Measurements from ENCODE around the gene RHBDD1. TPM values are rescaled to one million over a fixed set of nuclear protein-coding genes. Genes with fewer than 3 reads are reported as not detected.

RHBDD1 gene
- total and polyA plus RNA-seq, 2 donors: 11.5 to 62.0 TPM

GRCh38 chr2:226984750-226985582 is 149.1 kb downstream of the RHBDD1 start:
- Histone ChIP-seq H3K9me3 (ENCODE audit: control insufficient read depth in 2 of 2, insufficient read depth in 1 of 2, low read length in 1 of 2) (no peaks in the 10 kb centered on the region), H3K36me3 (ENCODE audit: control insufficient read depth in 2 of 2, insufficient read depth in 2 of 2, low read length in 1 of 2) (peaks cover 2 to 14% of the 10 kb centered on the region in 2 donors), H3K4me3 (ENCODE audit: low read length in 2 of 2) (peak overlapping the region; percentile 9 to 30), H3K27ac (ENCODE audit: low read depth in 1 of 2, low read length in 1 of 2) (peak overlapping the region; percentile 93 to 99), H3K4me1 (ENCODE audit: control insufficient read depth in 2 of 2, insufficient read depth in 2 of 2, low read length in 2 of 2) (peaks cover 44 to 62% of the 10 kb centered on the region in 2 donors), H3K27me3 (ENCODE audit: control insufficient read depth in 2 of 2, insufficient read depth in 1 of 2, low read length in 1 of 2) (no peaks in the 10 kb centered on the region)
- peak in 7 of 9 donors; percentile 61 to 93 (median 82) for DNase-seq (ENCODE audit: low read depth in 6 of 9, low spot score in 9 of 9)
- 51% methylated on average over 8 of the region's 8 CpGs for WGBS

- H3K36me3 ChIP-seq (ENCODE audit: control insufficient read depth in 2 of 2, insufficient read depth in 2 of 2, low read length in 1 of 2): peaks cover 2 to 16% of the 10 kb centered on the region in 2 donors
- H3K4me1 ChIP-seq (ENCODE audit: control insufficient read depth in 2 of 2, insufficient read depth in 2 of 2, low read length in 2 of 2): peaks cover 39 to 57% of the 10 kb centered on the region in 2 donors
- no peak overlapping the region for H3K27ac ChIP-seq (ENCODE audit: low read depth in 1 of 2, low read length in 1 of 2)
- no peak for DNase-seq (ENCODE audit: low read depth in 6 of 9, low spot score in 9 of 9)
- H3K9me3 ChIP-seq (ENCODE audit: control insufficient read depth in 2 of 2, insufficient read depth in 1 of 2, low read length in 1 of 2): no peaks in the 10 kb centered on the region
- 87% methylated on average over 5 of the region's 5 CpGs for whole genome bisulfite sequencing
- no peak overlapping the region for H3K4me3 ChIP-seq (ENCODE audit: low read length in 2 of 2)
- H3K27me3 ChIP-seq (ENCODE audit: control insufficient read depth in 2 of 2, insufficient read depth in 1 of 2, low read length in 1 of 2): no peaks in the 10 kb centered on the region
Measured at GRCh38 chr2:226985583-226985946, 149.7 kb downstream of the RHBDD1 start.

- Histone ChIP-seq H3K4me3 (ENCODE audit: low read length in 2 of 2) (no peak overlapping the region), H3K9me3 (ENCODE audit: control insufficient read depth in 2 of 2, insufficient read depth in 1 of 2, low read length in 1 of 2) (no peaks in the 10 kb centered on the region), H3K4me1 (ENCODE audit: control insufficient read depth in 2 of 2, insufficient read depth in 2 of 2, low read length in 2 of 2) (peaks cover 0 to 7% of the 10 kb centered on the region in 2 donors), H3K36me3 (ENCODE audit: control insufficient read depth in 2 of 2, insufficient read depth in 2 of 2, low read length in 1 of 2) (peaks cover 17 to 55% of the 10 kb centered on the region in 2 donors), H3K27ac (ENCODE audit: low read depth in 1 of 2, low read length in 1 of 2) (no peak overlapping the region), H3K27me3 (ENCODE audit: control insufficient read depth in 2 of 2, insufficient read depth in 1 of 2, low read length in 1 of 2) (no peaks in the 10 kb centered on the region)
- DNase-seq (ENCODE audit: low read depth in 6 of 9, low spot score in 9 of 9): no peak
- 96% methylated on average over 2 of the region's 2 CpGs for WGBS
Measured at GRCh38 chr2:226991663-226992062, 155.8 kb downstream of the RHBDD1 start.

- DNase-seq (ENCODE audit: low read depth in 6 of 9, low spot score in 9 of 9): no peak
- 90% methylated on average over 4 of the region's 4 CpGs for WGBS
- H3K27me3 ChIP-seq (ENCODE audit: control insufficient read depth in 2 of 2, insufficient read depth in 1 of 2, low read length in 1 of 2): no peaks in the 10 kb centered on the region
Measured at GRCh38 chr2:226993171-226993570, 157.3 kb downstream of the RHBDD1 start.

GRCh38 chr2:226994775-226995174 is 158.9 kb downstream of the RHBDD1 start:
- no peak for DNase-seq (ENCODE audit: low read depth in 6 of 9, low spot score in 9 of 9)
- no peaks in the 10 kb centered on the region for H3K4me1 ChIP-seq (ENCODE audit: control insufficient read depth in 2 of 2, insufficient read depth in 2 of 2, low read length in 2 of 2)
- H3K27ac ChIP-seq (ENCODE audit: low read depth in 1 of 2, low read length in 1 of 2): no peak overlapping the region
- H3K27me3 ChIP-seq (ENCODE audit: control insufficient read depth in 2 of 2, insufficient read depth in 1 of 2, low read length in 1 of 2): no peaks in the 10 kb centered on the region
- peaks cover 22 to 49% of the 10 kb centered on the region in 2 donors for H3K36me3 ChIP-seq (ENCODE audit: control insufficient read depth in 2 of 2, insufficient read depth in 2 of 2, low read length in 1 of 2)
- no peak overlapping the region for H3K4me3 ChIP-seq (ENCODE audit: low read length in 2 of 2)
- H3K9me3 ChIP-seq (ENCODE audit: control insufficient read depth in 2 of 2, insufficient read depth in 1 of 2, low read length in 1 of 2): no peaks in the 10 kb centered on the region
- whole genome bisulfite sequencing: 94% methylated on average over 4 of the region's 4 CpGs

More at GRCh38 chr2:226993171-226993570, 157.3 kb downstream of the RHBDD1 start:
- Histone ChIP-seq H3K4me1 (ENCODE audit: control insufficient read depth in 2 of 2, insufficient read depth in 2 of 2, low read length in 2 of 2) (no peaks in the 10 kb centered on the region), H3K36me3 (ENCODE audit: control insufficient read depth in 2 of 2, insufficient read depth in 2 of 2, low read length in 1 of 2) (peaks cover 15 to 55% of the 10 kb centered on the region in 2 donors), H3K27ac (ENCODE audit: low read depth in 1 of 2, low read length in 1 of 2) (no peak overlapping the region), H3K4me3 (ENCODE audit: low read length in 2 of 2) (no peak overlapping the region), H3K9me3 (ENCODE audit: control insufficient read depth in 2 of 2, insufficient read depth in 1 of 2, low read length in 1 of 2) (no peaks in the 10 kb centered on the region)

GRCh38 chr2:226995625-226996041 is 159.8 kb downstream of the RHBDD1 start:
- WGBS: 92% methylated on average over 15 of the region's 15 CpGs
- H3K4me1 ChIP-seq (ENCODE audit: control insufficient read depth in 2 of 2, insufficient read depth in 2 of 2, low read length in 2 of 2): no peaks in the 10 kb centered on the region
- no peaks in the 10 kb centered on the region for H3K27me3 ChIP-seq (ENCODE audit: control insufficient read depth in 2 of 2, insufficient read depth in 1 of 2, low read length in 1 of 2)
- peaks cover 0 to 3% of the 10 kb centered on the region in 2 donors for H3K9me3 ChIP-seq (ENCODE audit: control insufficient read depth in 2 of 2, insufficient read depth in 1 of 2, low read length in 1 of 2)
- H3K27ac ChIP-seq (ENCODE audit: low read depth in 1 of 2, low read length in 1 of 2): no peak overlapping the region
- H3K4me3 ChIP-seq (ENCODE audit: low read length in 2 of 2): no peak overlapping the region
- no peak for DNase-seq (ENCODE audit: low read depth in 6 of 9, low spot score in 9 of 9)
- peaks cover 24 to 44% of the 10 kb centered on the region in 2 donors for H3K36me3 ChIP-seq (ENCODE audit: control insufficient read depth in 2 of 2, insufficient read depth in 2 of 2, low read length in 1 of 2)

- Histone ChIP-seq H3K4me1 (ENCODE audit: control insufficient read depth in 2 of 2, insufficient read depth in 2 of 2, low read length in 2 of 2) (no peaks in the 10 kb centered on the region), H3K4me3 (ENCODE audit: low read length in 2 of 2) (no peak overlapping the region), H3K27ac (ENCODE audit: low read depth in 1 of 2, low read length in 1 of 2) (no peak overlapping the region), H3K9me3 (ENCODE audit: control insufficient read depth in 2 of 2, insufficient read depth in 1 of 2, low read length in 1 of 2) (peaks cover 0 to 4% of the 10 kb centered on the region in 2 donors), H3K27me3 (ENCODE audit: control insufficient read depth in 2 of 2, insufficient read depth in 1 of 2, low read length in 1 of 2) (no peaks in the 10 kb centered on the region), H3K36me3 (ENCODE audit: control insufficient read depth in 2 of 2, insufficient read depth in 2 of 2, low read length in 1 of 2) (peaks cover 19% of the 10 kb centered on the region in 2 donors)
- no peak for DNase-seq (ENCODE audit: low read depth in 6 of 9, low spot score in 9 of 9)
- WGBS: 91% methylated on average over 2 of the region's 2 CpGs
Measured at GRCh38 chr2:226999661-227000060, 163.8 kb downstream of the RHBDD1 start.

- H3K27me3 ChIP-seq (ENCODE audit: control insufficient read depth in 2 of 2, insufficient read depth in 1 of 2, low read length in 1 of 2): no peaks in the 10 kb centered on the region
- WGBS: 98% methylated on average over 2 of the region's 2 CpGs
- H3K36me3 ChIP-seq (ENCODE audit: control insufficient read depth in 2 of 2, insufficient read depth in 2 of 2, low read length in 1 of 2): peaks cover 18 to 19% of the 10 kb centered on the region in 2 donors
Measured at GRCh38 chr2:227000123-227000522, 164.3 kb downstream of the RHBDD1 start.

GRCh38 chr2:227004482-227004881 is 168.6 kb downstream of the RHBDD1 start:
- Histone ChIP-seq H3K36me3 (ENCODE audit: control insufficient read depth in 2 of 2, insufficient read depth in 2 of 2, low read length in 1 of 2) (peaks cover 0 to 3% of the 10 kb centered on the region in 2 donors), H3K9me3 (ENCODE audit: control insufficient read depth in 2 of 2, insufficient read depth in 1 of 2, low read length in 1 of 2) (peaks cover 0 to 4% of the 10 kb centered on the region in 2 donors), H3K4me3 (ENCODE audit: low read length in 2 of 2) (no peak overlapping the region), H3K27ac (ENCODE audit: low read depth in 1 of 2, low read length in 1 of 2) (no peak overlapping the region), H3K4me1 (ENCODE audit: control insufficient read depth in 2 of 2, insufficient read depth in 2 of 2, low read length in 2 of 2) (no peaks in the 10 kb centered on the region), H3K27me3 (ENCODE audit: control insufficient read depth in 2 of 2, insufficient read depth in 1 of 2, low read length in 1 of 2) (no peaks in the 10 kb centered on the region)
- 94% methylated on average over 6 of the region's 6 CpGs for WGBS
- no peak for DNase-seq (ENCODE audit: low read depth in 6 of 9, low spot score in 9 of 9)

More at GRCh38 chr2:227000123-227000522, 164.3 kb downstream of the RHBDD1 start:
- no peak overlapping the region for H3K27ac ChIP-seq (ENCODE audit: low read depth in 1 of 2, low read length in 1 of 2)
- peaks cover 0 to 4% of the 10 kb centered on the region in 2 donors for H3K9me3 ChIP-seq (ENCODE audit: control insufficient read depth in 2 of 2, insufficient read depth in 1 of 2, low read length in 1 of 2)
- no peak overlapping the region for H3K4me3 ChIP-seq (ENCODE audit: low read length in 2 of 2)
- DNase-seq (ENCODE audit: low read depth in 6 of 9, low spot score in 9 of 9): no peak
- no peaks in the 10 kb centered on the region for H3K4me1 ChIP-seq (ENCODE audit: control insufficient read depth in 2 of 2, insufficient read depth in 2 of 2, low read length in 2 of 2)

Data from thymus (tissue), 11 donors.